GM18520 (cell line): ENCODE results near the gene GPC6.
"Not testable (repeated sequence)": the region's sequence is repeated elsewhere in the genome, so short reads cannot be mapped to it uniquely, and the experiment has no call there.

Source experiments
- ATAC-seq: cut with Tn5 transposase; IDR thresholded peaks from one replicate; pipeline ENCODE4 v1.9.1; 2021; ENCODE audit not compliant: unreplicated experiment

Gene GPC6

DNA sequence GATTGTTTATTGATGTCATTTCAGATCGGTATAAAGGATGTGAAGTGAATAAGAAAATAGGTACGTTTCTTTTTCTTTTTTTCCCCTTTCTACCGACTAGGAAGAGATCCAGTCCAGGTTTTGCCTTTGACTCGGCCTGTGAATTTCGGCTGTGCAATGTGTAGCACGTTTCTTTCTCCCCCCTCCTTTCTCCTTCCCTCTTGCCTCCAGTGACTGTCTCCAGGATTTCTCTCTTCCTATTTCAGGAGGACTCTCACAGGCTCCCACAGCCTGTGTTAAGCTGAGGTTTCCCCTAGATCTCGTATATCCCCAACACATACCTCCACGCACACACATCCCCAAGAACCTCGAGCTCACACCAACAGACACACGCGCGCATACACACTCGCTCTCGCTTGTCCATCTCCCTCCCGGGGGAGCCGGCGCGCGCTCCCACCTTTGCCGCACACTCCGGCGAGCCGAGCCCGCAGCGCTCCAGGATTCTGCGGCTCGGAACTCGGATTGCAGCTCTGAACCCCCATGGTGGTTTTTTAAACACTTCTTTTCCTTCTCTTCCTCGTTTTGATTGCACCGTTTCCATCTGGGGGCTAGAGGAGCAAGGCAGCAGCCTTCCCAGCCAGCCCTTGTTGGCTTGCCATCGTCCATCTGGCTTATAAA is at the start of gene GPC6:
Gene GPC6 (plus strand): TSS at position 185 of the 657 bp plus-strand sequence.
- no peak for ATAC-seq

DNA sequence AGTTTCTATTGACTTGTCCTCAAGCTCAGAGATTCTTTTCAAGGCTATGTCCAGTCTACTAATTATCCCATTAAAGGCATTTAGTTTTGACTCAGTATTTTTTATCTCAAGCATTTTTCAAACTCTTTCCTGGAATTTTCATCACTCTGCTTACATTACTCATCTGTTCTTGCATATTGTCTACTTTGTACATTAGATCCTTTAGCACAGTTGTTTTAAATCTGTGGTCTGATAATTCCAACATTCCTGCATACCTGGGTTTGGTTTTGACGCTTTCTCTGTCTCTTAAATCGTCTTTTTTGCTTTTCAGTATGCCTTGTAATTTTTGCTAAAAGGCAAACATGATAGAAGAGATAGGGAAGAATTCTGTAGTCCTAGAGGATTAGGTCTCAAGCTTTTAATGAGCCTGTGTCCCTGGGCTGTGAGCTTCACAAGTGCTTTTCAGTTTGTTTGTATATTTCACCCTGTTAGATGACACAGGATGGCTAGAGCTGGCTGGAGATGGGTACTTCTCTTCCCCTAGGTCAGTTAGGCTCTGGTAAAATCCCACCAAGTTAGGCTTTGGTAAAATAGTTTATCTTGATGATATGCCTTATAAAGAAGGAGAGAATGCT is 46.1 kb upstream of the GPC6 start:
- ATAC-seq: no peak

DNA sequence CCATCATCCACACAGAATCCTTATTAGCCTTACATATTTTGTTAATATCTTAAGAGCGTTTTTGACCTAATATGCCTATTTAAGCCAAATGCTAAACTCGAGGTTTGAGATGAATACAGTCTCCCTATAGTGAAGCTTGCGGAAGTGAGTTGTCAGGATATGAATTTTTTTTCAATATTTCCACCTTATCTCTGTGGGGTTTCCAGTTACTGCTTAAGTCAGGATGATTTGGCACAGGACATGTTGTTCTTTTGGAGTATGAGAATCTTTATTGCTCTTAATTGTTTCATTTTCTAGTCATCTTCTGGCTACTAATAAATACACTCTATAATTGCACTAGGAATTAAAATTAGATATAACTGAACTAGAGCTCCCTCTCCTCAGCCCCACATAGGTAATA is 44.2 kb upstream of the GPC6 start:
- no peak for ATAC-seq

- no peak for ATAC-seq
These were observed 43.3 kb upstream of the GPC6 start for GRCh38 chr13:93183302-93183701.

- no peak for ATAC-seq
These were observed 36.6 kb upstream of the GPC6 start for GRCh38 chr13:93190006-93190405.

GRCh38 chr13:93193682-93194081 is 32.9 kb upstream of the GPC6 start:
- ATAC-seq: no peak

GRCh38 chr13:93199856-93200255 is 26.8 kb upstream of the GPC6 start:
- ATAC-seq: no peak

DNA sequence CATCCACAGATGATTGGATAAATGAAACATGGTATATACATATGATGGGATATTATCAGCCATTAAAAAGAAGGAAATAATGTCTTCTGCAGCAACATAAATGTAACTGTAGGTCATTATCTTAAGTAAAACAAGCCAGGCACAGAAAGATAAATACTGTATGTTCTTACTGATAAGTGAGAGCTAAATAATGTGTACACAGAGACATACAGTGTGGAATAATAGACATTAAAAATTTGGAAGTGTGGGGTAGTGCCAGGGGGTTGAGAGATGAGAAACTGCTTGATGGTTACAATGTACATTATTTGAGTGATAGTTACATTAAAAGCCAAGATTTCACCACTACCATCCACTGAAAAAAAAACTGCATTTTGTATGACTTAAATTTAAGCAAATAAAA is 26.0 kb upstream of the GPC6 start:
- no peak for ATAC-seq

- ATAC-seq: no peak
These were observed 24.5 kb upstream of the GPC6 start for GRCh38 chr13:93201992-93202558.

DNA sequence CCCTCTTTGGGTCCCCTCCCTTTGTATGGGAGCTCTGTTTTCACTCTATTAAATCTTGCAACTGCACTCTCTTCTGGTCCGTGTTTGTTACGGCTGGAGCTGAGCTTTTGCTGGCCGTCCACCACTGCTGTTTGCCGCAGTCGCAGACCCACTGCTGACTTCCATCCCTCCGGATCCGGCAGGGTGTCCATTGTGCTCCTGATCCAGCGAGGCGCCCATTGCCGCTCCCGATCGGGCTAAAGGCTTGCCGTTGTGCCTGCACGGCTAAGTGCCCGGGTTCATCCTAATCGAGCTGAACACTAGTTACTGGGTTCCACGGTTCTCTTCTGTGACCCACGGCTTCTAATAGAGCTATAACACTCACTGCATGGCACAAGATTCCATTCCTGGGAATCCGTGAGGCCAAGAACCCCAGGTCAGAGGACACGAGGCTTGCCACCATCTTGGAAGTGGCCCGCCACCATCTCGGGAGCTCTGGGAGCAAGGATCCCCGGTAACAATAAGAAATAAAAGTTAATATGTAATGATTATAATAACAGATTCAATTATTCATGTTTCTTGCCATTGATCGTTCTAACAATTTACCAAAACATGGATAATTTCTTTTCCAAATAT is 19.7 kb upstream of the GPC6 start:
- ATAC-seq: not testable (repeated sequence)

GRCh38 chr13:93216122-93216521 is 10.5 kb upstream of the GPC6 start:
- no peak for ATAC-seq

DNA sequence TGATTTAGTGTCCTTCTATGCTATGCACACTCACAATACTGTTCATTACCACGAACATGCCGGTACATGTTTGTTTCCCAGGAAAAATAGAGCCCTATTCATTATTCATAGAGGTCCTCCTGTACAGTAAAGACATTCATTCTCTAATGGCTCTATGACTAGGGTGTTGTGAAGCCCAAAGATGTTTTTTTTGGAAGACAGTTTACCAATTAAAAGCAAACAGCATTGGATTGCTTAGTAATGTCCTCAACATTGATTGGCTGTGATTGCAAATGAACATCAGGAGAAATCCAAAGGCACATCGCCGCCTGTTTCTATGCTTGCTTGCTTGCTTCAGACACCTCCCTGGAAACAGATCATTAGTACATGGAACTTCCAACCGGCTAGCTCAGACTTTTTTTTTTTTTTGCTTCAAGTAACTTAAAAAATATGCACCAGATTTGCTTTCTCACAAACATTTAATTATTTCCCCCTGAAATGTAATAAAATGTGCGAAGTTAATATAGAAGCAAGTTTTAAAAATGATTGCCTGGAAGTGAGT is 8.8 kb upstream of the GPC6 start:
- no peak for ATAC-seq

GRCh38 chr13:93218583-93218982 is 8.0 kb upstream of the GPC6 start:
- no peak for ATAC-seq

GRCh38 chr13:93220073-93220472 is 6.5 kb upstream of the GPC6 start:
- no peak for ATAC-seq

DNA sequence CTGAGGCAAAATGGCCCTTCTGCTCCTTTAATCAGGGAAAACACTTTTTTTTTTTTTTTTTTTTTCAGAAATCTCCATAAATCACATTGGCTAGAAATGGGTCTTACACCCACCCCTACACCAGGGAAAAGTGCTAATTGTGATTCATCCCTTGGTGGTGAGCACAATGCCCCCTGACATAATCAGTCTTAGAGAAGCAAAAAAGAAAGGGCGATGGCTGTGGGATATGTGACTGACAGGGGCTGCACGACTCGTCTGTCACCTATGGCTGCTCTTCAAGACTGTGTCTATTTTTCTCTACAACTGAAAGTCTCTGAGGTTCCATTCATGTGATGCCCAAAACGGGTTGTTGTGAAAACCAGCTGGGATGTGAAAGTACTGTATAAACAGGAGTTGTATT is 3.6 kb upstream of the GPC6 start:
- ATAC-seq: no peak

GRCh38 chr13:93224535-93224934 is 2.1 kb upstream of the GPC6 start:
- ATAC-seq: no peak

GRCh38 chr13:93225610-93226009 is 997 bp upstream of the GPC6 start:
- ATAC-seq: no peak

DNA sequence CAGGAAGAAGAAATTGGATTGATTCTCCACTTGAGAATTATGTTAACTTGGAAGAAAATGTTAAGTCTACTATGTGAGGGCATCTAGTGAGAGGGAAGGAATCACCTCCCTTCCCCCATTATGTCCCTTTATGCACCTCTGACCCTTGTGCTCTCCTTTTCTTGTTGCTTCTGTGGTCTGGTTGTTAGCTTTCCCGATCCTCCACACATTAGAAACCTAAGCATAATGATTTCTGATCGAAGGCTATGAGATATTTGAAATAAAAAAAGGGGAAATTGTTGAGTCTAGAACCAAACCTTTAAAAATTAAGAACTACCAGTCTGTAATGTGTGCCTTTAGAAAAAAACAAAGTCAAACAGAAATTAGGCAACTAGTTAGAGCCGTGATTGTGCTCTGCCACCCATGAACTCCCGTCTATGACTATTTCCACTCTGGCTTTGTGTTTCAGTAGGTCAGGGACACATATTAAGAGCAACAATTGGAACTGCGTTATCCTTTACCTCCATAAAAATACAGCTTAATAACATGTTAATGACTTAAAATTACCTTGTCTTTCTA is 463 bp upstream of the GPC6 start:
- no peak for ATAC-seq

DNA sequence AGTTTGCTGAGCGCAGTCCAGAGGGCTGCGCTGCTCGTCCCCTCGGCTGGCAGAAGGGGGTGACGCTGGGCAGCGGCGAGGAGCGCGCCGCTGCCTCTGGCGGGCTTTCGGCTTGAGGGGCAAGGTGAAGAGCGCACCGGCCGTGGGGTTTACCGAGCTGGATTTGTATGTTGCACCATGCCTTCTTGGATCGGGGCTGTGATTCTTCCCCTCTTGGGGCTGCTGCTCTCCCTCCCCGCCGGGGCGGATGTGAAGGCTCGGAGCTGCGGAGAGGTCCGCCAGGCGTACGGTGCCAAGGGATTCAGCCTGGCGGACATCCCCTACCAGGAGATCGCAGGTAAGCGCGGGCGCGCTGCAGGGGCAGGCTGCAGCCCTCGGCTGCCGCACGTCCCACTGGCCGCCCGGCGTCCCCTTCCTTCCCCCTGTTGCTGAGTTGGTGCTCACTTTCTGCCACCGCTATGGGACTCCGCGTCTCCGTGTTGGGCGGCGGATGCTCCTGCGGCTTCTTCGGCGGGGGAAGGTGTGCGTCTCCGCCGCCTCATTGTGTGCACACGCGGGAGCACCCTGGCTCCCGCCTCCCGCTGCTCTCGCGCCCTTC is 772 bp downstream of the GPC6 start:
- ATAC-seq: no peak

- no peak for ATAC-seq
These were observed 1.5 kb downstream of the GPC6 start for GRCh38 chr13:93227878-93228642.

DNA sequence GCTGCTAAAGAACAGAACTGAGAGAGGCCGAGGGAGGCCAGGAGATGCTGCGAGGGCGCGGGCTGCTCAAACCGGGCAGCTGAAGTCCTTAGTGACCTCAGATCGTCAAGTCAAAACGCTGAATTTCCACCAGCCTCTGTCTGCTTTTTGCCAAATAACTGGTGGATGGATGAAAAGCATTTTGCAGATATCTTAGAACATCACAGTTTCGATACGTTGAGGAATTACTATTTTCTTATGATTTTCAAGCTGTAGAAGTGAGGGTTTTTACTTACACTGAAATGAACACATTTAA is 2.0 kb downstream of the GPC6 start:
- no peak for ATAC-seq
